GM19240 (cell line): Measurements from ENCODE around the gene USP25.
"Not testable (repeated sequence)": the region's sequence is repeated elsewhere in the genome, so short reads cannot be mapped to it uniquely, and the experiment has no call there.

ENCODE experiments used
- DNase-seq: peaks from one replicate; pipeline ENCODE4 v3.0.0; 2011; ENCODE audit warnings: low spot score; ENCODE audit not compliant: insufficient read length

USP25 gene

GRCh38 chr21:15730484-15731242 lies 881 bp downstream of the USP25 start:
- no peak for DNase-seq

DNA sequence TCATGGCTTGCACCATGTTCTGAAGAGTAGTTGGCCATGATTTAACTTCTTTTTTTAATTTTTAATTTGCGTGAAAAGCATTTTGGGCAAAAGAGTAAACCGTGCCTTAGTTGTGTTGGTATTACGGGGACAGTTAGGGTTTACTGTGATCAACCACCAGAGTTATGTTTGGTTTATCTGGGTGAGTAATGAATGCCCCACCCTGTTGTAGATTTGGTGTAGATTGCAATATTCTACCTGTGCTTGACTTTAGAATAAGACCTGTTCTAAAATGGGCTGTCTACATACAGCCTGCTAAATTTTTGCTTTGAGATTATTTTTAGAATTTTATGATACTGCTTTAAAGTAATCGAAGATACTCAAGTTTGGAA lies 1.4 kb downstream of the USP25 start:
- DNase-seq: no peak

DNA sequence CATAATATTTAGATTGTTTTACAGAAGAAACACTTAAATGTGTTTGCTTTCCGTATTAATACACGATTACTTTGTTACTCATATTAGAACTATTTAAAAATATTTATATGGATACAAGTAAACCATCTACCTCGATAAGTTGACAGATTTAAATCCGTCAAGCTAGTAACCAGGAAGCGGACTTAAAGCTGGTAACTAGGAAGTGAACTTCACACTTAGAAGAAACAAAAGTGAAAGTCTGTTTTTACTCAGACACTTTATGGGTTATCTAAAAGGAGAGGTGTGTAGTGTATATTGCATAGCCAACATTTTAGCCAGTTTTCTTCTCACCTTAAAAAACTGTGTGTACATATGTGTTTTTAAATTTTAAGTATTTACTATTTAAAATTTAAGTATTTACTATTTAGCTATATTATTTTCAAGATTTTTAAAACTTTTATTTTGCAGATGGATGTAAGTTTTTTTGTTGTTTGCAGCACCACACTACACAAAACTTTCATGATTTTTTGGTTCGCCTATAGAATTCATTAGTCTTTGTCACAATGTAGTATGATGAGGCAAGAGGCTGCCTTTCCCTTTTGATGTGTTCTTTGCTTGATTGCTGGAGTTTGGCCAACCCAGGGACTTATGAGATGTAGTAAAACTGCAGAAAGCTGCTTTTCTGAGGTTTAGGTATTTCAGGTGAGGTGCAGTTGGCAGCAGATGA lies 2.7 kb downstream of the USP25 start:
- peak; percentile 14 for DNase-seq

DNA sequence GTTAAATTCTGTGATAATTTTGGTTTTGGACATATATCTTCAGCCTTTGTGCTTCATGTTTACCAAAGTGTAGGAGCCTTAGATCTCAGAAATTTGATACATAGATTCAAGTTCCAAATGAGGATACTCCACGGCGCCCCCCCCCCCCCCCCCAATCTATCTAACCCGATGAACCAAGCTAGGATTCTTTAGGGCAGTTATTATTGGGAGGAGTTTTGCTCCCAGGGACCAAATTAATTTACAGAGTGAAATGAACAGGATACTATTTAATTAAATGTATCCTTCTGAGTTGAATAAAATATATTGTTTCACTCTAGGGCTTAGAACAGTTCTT lies 3.2 kb downstream of the USP25 start:
- no peak for DNase-seq

DNA sequence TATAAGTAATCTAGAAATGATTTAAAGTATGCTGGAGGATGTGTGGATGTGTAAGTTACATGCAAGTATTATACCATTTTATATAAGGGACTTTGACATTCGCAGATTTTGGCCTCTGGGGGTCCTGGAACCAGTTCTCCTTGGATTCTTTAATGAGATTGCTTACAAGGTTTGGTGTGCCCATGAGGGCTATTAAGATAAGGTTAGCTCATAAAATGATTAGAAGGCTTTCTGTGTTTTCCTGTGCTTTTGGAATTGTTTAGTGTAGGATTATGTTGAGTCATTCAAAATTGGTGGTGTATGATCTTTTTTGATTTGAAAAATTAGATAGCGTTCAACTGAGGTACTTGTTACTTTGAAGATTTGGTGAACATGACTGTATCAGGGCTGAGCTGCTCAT lies 5.6 kb downstream of the USP25 start:
- DNase-seq: no peak

DNA sequence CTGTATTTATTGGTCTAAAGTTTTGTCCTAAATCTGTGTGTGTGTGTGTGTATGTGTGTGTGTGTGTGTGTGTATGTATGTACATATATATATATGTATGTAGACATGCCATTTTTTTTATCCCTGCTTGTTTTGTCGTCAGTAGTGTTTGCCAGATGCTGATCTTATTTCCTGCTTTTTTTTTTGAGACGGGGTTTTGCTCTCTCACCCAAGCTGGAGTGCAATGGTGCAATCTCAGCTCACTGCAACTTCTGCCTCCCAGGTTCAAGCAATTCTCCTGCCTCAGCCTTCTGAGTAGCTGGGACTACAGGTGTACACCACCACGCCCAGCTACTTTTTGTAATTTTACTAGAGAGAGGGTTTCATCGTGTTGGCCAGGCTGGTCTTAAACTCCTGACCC lies 6.1 kb downstream of the USP25 start:
- not testable (repeated sequence) for DNase-seq

GRCh38 chr21:15738779-15739178 lies 9.0 kb downstream of the USP25 start:
- not testable (repeated sequence) for DNase-seq

DNA sequence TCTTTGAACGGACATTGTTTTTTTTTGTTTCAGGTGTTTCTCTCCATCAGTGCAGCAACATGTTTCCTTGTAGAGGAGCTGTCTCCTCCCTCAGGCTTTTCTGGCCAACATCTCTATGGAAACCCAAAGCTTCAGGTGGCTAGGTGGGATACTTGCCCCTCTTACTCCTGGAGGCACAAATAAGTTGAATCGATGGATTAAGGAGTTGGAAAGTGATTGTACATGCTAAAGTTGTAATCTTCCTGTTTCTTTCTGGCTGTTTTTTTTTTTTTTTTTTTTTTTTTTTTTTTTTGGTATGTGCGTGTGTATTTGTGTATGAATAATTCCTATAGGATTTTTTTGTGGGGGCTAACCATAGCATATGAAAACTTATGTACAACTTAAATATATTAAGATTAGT lies 10.6 kb downstream of the USP25 start:
- DNase-seq: no peak

- DNase-seq: no peak
Observed at GRCh38 chr21:15741510-15741909, 11.7 kb downstream of the USP25 start.

DNA sequence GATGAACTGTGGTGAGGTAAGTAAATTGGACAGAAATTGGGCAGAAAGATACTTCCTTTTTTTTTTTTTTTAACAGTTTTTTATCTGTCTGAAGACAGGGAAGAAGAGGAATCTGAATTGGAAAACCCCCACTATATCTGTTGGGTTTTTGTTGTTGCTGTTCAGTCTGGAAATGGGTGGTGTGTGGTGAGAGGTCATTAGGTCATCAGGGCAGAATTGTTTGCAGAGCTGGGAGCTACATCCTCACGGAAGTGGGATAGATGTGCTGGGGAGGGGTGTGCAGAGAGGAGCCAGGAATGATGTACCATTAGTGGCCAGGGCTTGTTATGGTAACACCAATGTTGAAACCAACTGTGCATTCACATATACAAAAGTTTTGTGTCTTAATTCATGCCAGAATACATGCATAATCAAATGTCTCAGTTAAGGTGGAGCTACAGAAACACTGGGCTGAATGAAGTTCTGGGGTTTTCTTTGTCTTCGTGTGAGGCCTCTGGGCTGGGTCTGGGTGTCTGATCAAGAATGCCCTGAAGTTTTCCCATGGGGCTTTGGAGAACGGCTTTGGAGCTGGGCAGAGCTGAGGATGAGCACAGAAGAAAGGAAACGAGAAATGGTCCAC lies 12.4 kb downstream of the USP25 start:
- DNase-seq: no peak

DNA sequence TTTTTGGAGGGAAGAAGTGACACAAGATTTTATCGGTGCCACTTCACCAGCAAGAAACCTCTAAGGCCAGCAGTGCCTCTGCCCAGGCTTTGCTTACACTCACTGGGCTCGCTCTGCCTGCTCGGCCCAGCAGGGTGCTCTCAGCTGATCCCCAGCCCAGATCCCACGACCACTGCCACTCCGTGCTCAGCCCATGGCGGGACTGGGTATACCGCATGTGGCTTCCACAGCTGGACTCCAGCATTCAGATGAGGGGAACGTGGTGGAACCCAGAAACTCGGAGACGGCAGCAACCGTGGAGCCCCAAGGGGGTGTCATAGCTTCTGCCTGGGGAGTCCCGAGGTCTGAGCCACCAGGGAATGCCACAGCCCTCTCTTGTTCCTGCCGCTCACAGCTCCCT lies 12.9 kb downstream of the USP25 start:
- no peak for DNase-seq

DNA sequence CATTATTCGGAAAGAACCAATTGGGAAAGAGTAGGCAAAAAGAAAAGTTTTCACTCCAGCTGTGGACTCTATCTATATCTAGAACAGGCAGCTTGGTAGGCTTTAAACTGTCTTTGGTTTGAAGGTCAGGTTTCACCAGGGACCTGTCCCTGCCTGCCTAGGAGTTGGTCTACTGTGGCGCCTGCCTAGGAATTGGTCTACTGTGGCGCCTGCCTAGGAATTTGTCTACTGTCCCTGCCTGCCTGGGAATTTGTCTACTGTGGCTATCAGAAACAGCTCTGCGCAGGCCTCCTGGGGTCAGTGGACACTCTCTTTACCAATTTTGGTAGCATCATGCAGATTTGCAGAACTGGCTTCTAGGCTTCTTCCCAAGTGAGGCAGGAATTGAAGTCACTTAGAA lies 13.8 kb downstream of the USP25 start:
- DNase-seq: no peak

GRCh38 chr21:15744926-15745325 lies 15.1 kb downstream of the USP25 start:
- DNase-seq: no peak

GRCh38 chr21:15748586-15748985 lies 18.8 kb downstream of the USP25 start:
- DNase-seq: no peak

GRCh38 chr21:15749082-15749860 lies 19.5 kb downstream of the USP25 start:
- DNase-seq: no peak

GRCh38 chr21:15749861-15750159 lies 20.0 kb downstream of the USP25 start:
- DNase-seq: no peak

DNA sequence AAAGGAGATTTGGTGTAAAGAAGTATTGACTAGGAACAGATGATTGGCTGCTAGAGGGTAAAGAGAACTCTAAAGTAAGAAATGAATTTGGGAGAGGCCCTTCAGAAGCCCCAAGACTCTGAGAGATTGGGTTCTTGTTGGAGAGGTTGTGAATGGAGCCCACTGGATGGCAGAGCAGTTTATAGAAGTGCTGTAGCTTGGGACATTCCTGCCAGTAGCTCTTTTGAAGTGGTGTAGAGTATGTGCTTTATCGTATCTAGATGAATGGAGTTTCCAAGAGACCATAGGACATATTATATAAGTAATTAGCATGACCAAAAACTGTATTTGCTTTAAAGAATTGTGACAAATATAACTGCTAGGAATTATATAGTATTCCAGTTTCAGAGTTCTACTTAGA lies 21.3 kb downstream of the USP25 start:
- no peak for DNase-seq

DNA sequence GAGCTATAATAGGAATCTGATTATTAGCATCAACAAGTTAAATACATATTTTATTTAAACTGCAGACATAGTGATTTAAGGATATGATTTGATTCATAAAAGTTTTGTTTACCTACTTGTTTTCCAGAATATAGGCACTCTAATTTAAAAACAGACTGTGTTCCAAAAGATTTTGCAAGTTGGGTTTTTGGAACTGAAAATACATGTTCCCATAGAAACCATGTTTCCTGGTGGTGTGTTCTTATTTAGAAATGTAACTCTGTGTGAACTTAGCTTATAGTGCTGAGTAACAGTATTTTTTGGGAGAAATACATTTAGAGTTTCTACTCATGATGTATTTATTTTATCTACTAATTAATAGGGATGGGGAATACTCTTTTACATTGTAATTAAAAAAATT lies 21.8 kb downstream of the USP25 start:
- no peak for DNase-seq

- DNase-seq: no peak
Observed at GRCh38 chr21:15752763-15753407, 23.1 kb downstream of the USP25 start.

DNA sequence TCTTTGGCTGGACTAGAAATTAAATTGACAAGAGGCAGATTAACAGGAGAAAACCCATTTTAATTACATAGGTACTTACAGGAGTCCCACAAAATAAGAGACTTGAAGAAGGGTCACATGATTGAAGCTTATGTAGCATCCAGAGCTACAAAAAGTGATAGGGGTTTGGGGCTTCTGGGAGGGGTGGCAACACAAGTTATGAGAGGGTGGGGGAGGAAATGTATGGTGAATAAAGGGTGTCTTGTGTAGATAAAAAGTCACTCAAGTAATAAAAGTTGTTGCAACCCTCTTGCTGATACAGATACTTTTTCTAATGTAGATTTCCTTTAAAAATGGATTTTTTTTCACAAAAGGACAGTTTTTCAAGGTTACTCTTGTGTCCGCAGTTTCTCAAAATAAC lies 24.0 kb downstream of the USP25 start:
- no peak for DNase-seq

DNA sequence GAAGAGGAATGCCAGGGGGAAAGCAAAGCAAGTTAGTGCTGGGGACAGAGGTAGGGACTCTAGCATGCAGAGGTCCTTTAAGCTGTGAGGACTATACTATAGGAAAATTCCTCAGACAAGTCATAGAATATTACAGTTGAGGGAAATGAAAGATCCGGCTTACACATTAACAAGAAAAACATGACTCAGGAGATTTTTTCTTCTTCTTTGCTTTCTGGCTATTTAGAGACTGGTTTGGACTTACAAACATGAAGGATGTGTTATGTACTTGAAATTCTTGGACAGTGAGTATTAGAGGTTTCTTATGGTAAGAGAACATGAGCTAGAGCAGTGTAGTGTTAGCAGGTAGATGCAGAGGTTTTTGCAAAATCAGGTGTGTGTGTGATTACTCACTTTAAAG lies 24.9 kb downstream of the USP25 start:
- DNase-seq: no peak

GRCh38 chr21:15755125-15755524 lies 25.3 kb downstream of the USP25 start:
- DNase-seq: no peak
